ENCODE results near the gene ZNF175.

Gene ZNF175

GRCh38 chr19:51550848-51551672 lies 20.0 kb upstream of the ZNF175 start:
- no peak for DNase-seq

DNA sequence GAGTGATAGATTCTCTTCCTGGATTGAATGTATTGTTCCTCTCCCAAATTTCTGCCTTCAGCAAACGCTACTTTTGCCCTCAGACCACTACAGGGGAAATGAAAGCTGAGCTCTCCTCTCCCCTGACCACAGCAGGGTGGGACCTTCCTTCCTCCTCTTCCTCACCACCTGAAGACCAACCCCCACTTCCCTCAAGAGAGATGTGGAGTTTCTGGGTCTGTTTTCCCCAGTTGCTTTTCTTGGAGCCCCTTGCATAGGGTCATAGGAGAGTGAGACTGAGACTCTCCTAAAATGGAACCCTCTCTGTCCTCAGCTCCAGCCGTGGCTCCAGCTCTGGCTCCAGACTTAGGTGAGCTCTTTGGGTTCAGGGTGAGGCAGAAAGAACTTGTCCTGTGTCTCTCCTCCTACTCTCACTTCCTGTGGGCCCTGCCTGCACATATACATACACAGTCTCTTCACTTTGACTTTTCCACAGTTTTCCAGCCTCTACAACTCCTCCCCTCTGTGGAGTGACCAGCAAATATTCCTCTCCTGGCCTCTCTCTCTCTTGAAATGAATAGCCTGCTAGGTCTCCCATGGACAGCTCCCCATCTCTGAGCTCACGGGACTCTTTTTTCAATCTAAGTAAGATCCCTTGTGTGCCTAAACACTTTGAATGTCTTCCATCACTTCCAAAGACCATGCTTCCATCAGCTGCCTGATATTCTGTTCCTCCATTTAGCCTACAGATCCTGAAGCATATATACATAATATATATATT lies 19.2 kb upstream of the ZNF175 start:
- DNase-seq: no peak

DNA sequence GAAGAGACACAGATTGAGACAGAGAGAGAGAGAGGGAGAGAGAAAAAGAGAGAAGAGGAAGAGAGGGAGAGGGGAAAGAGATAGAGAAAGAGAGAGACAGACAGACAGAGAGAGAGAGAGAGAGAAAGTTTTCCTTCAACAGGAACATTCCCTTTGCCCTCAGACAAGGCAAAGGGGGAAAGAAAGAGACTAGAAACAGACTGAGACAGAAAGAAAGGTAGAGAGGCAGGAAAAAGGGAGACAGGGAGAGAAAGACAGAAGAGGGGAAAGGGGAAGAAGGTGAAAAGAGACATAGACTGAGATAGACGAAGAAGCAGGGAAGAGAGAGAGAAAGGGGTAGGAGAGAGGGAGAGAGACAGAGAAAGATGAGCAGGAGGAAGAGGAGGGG lies 18.5 kb upstream of the ZNF175 start:
- DNase-seq: no peak

DNA sequence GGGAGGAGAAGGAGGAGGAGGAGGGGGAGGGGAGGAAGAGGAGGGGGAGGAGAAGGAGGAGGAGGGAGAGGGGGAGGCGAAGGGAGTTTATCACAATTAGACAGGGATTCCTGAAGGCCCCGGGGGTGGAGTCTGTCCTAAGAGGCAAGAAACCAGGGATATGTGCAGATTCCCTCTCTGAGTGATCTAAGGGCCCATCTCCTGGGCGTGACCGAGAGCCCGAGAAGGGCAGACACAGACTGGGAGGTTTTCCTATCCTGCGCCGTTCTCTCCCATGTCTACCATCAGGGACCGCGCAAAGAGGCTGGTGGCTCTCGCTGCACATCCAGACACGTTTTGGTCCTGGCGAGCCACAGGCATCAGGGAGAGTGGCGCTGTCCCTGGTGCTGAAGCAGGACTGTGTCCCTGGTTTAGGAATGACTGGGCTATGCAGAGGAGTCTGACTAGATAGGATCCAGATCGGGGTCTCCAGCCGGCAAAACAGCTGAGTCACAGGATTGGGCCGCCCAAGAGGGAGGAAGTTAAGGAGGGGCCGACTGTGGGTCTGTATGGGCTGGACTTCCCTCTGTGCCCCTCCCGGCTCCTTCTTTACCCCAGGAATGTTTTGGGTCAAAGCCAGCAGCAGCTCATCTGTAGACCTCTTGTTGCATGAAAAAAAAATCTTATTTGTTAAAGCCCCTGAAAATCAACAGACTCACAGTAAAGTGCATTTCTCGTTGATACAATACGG lies 17.9 kb upstream of the ZNF175 start:
- DNase-seq: peak in 1 of 2 experiments; percentile 5

DNA sequence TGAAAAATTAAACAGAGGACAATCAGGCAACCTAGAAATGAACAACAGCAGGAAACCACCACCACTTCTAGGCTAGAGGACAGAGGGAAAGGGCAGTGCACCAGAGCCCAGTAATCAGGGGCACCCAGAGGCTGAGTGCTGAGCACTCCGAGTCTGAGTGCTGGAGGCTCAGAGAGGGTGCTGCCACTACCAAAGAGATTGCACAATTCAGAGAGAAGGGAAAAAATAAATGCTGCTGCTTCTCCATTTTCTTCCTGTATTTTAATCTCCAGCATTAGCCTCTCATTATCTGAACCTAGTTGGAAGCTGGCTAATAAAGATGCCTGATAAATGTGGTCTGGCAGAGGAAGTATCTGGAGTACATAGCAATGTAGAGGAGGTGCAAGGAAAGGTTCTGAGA lies 11.8 kb upstream of the ZNF175 start:
- DNase-seq: no peak

DNA sequence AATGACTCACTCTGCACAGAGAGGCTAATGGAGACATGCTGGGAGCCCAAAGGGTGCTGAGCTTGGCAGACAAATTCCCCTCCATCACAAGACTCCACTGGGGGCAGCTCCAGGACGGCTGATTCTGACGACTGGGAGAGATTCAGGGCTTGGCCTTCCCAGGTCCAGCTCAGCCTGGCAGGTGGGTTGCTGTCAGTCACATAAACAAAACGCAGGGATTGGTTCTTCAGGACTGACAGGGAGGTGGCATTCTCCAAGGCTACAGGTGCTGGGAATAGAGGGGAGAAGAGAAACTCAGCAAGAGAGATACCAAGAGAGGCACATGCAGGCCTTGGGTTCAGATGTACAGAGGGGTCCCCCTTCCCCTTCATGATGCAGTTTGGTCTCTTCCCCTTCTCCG lies 10.7 kb upstream of the ZNF175 start:
- DNase-seq: no peak

GRCh38 chr19:51564791-51565190 lies 6.3 kb upstream of the ZNF175 start:
- no peak for DNase-seq

GRCh38 chr19:51565583-51565982 lies 5.5 kb upstream of the ZNF175 start:
- no peak for DNase-seq

DNA sequence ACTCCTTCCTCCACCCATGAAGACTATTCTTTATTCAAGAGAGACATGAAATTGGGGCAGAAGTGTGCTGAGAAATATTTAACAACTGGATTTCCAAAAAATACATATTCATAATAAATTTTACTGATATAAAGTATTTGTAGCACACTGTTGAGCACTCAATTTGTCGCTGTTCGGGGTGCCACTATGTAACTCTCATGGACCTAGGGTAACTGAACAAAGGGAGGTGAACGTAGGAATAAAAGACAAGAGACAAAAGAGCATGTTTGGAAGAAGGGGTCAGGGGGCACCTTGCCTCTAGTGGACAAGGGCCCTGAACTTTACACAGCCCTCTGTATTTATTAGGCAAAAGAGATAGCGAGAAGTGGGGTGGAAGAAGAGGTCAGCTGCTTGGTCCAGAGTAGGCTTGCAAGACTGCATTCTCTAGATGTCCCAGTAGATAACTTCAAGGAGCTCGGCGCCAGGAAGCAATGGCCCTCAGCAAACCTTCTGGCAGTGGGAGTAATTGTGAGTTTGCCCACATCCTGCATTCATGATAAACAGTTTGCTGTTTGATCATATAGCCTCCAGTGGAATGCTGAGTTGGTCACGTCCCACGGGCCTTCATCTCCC lies 4.5 kb upstream of the ZNF175 start:
- no peak for DNase-seq

DNA sequence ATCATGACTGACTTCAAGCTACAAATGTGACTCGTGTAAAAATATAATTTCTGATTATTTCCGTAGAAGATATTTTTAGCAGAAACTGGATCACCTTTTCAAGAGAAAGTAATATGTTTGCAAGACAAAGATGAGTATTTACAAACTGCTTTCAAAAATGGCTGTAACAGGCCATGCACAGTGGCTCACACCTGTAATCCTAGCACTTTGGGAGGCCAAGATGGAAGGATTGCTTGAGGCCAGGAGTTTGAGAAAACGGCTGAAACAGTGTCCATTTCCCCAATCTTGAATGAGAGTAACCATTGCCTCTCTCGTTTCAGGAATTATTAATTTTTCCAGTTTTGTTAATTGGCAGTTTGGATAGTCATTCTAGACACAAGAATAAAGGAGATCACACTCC lies 3.5 kb upstream of the ZNF175 start:
- DNase-seq: no peak

GRCh38 chr19:51568456-51568855 lies 2.6 kb upstream of the ZNF175 start:
- no peak for DNase-seq

DNA sequence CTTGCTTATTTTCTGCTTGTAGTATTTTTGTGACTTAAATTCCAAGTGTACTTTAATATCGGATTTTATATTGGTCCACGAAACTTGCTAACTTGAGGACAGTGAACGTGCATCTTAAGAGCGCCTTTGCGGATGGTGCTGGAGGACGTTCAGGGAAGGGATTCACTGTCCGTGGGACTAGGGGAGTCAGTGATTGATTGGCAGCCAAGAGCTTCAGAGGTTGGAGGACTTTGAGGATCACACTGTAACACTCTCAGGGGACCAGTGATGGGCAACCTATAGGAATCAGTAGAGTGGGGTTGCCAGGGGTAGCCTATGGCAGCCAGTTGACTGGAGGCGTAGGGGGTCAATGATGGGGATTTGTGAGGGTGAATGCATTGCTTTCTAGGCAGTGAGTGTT lies 516 bp downstream of the ZNF175 start:
- DNase-seq: no peak

DNA sequence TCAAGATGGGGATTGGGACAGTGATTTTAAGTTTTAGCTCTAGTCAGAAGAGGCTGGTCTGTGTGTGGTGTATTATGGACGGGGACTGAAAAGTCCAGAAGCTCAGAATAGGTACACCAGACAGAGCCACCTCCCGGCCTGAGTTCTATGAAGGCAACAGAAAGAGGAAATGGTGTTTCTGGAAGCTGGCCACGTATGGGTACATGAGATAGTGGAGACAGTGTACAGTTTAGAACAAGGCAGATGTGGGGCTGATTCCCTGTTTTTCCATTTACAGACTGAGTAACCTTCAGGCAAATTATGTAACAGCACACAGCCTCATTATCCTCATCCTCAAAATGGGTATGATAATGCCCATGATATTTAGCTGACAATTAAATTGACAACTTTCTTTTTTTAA lies 1.3 kb downstream of the ZNF175 start:
- DNase-seq: no peak

GRCh38 chr19:51572908-51573307 lies 1.8 kb downstream of the ZNF175 start:
- no peak for DNase-seq

- DNase-seq: no peak
Observed at GRCh38 chr19:51573331-51573730, 2.2 kb downstream of the ZNF175 start.

DNA sequence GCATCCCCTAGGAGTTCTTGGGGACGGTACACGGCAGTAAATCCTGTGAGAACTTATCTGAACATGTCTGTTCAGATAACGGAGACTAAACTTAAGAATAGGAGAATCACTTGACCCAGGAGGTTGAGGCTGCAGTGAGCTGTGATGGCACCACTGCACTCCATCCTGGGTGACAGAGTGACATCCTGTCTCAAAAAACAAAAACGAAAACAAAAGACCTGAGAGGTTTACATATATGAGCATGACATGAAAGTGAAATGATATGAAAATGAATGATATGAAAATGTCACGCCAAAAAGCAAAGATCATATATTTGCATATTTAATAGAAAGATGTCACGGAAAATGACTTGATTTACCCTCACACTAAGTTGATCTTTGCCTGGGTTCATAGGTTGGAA lies 5.8 kb downstream of the ZNF175 start:
- no peak for DNase-seq

- DNase-seq: no peak
Observed at GRCh38 chr19:51586103-51586728, 15.1 kb downstream of the ZNF175 start.

DNA sequence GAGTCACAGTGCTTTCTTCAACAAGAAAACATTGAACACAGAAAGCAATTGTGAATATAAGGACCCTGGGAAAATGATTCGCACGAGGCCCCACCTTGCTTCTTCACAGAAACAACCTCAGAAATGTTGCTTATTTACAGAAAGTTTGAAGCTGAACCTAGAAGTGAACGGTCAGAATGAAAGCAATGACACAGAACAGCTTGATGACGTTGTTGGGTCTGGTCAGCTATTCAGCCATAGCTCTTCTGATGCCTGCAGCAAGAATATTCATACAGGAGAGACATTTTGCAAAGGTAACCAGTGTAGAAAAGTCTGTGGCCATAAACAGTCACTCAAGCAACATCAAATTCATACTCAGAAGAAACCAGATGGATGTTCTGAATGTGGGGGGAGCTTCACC lies 15.7 kb downstream of the ZNF175 start:
- no peak for DNase-seq

DNA sequence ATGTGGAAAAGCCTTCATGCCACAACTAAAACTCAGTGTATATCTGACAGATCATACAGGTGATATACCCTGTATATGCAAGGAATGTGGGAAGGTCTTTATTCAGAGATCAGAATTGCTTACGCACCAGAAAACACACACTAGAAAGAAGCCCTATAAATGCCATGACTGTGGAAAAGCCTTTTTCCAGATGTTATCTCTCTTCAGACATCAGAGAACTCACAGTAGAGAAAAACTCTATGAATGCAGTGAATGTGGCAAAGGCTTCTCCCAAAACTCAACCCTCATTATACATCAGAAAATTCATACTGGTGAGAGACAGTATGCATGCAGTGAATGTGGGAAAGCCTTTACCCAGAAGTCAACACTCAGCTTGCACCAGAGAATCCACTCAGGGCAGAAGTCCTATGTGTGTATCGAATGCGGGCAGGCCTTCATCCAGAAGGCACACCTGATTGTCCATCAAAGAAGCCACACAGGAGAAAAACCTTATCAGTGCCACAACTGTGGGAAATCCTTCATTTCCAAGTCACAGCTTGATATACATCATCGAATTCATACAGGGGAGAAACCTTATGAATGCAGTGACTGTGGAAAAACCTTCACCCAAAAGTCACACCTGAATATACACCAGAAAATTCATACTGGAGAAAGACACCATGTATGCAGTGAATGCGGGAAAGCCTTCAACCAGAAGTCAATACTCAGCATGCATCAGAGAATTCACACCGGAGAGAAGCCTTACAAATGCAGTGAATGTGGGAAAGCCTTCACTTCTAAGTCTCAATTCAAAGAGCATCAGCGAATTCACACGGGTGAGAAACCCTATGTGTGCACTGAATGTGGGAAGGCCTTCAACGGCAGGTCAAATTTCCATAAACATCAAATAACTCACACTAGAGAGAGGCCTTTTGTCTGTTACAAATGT lies 16.4 kb downstream of the ZNF175 start:
- DNase-seq: no peak

DNA sequence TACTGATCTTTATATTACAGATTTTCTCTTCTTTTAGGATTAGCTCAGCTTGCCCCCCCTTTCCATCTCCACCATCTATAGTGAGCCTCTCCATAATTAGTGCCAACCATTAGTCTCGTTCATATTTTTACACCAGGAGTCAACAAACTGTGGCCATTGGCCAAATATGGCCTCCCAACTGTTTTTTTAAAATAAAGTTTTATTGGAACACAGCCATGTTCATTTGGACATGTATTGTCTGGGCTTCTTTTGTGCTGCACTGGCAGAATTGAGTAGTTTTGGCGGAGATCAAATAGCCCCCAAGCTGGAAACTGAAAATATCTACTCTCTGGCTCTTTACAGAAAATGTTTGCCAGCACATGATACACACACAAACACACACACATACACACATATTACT lies 18.4 kb downstream of the ZNF175 start:
- no peak for DNase-seq

- DNase-seq: no peak
Observed at GRCh38 chr19:51590441-51590840, 19.4 kb downstream of the ZNF175 start.

DNA sequence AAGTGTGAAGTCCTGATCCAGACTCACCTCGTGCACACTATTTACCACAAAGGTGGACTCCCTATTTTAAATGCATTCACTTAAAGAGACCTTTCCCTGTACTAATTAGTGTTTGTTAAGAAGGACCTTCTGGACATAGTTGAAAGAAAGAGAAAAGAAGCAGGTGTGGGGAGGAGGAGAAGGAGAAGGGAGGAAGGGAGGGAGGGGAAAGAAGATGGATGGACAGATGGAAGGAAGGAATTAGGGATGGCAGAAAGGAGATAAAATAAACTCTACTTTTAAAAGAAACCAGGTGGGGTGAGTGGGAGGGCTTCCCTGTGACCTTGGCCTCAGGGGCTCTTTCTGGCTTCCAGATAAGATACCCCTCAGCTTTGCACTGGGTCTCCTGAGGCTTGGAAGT lies 21.4 kb downstream of the ZNF175 start:
- no peak for DNase-seq
